GM12878 (cell line): Measurements from ENCODE around the gene TRPV6. TPM values are rescaled to one million over a fixed set of nuclear protein-coding genes. Genes with fewer than 3 reads are reported as not detected.

Source experiments
- CBX5 ChIP-seq: sonication (generic); IDR thresholded peaks from 2 replicates; pipeline ENCODE4 v1.6.1; 2016; ENCODE audit warnings: low read depth, moderate library complexity, mild to moderate bottlenecking, inconsistent platforms
- LARP7 ChIP-seq: fragments of 450-650 bp; IDR thresholded peaks from 2 replicates; pipeline ENCODE4 v1.6.1; 2017; ENCODE audit warnings: mild to moderate bottlenecking
- SP1 ChIP-seq: IDR thresholded peaks from one replicate; pipeline ENCODE4 v1.6.1; 2011; ENCODE audit warnings: low read depth, low read length
- polyA plus RNA-seq, 11 experiments: library from polyadenylated mRNA; depleted of rRNA in 4 of 11; unstranded in 6 of 11; stranded (reverse) in 5 of 11; fragments of >200 nt; fragmentation: Nextera tagmentation in 4 of 11; fragmentation: Illumina TruSeq in 1 of 11; extraction: Ambion mirVana in 4 of 11; extraction: Trizol in 1 of 11; gene quantifications; 1 replicate in 1 of 11; 2 replicates in 10 of 11; pipeline versions ENCODE4 v1.2.1 to v1.2.3, GENCODE V29; 2011 to 2016; ENCODE audit warnings: inconsistent platforms in 2 of 11, missing spikeins in 2 of 11, low read depth in 1 of 11
- total RNA-seq, 4 experiments: library from RNA; depleted of rRNA in 3 of 4; stranded (reverse); fragments of >200 nt in 3 of 4; fragmentation: Illumina TruSeq in 1 of 4; extraction: Trizol in 1 of 4; gene quantifications; 2 replicates each; pipeline versions ENCODE4 v1.2.1 to v1.2.3, GENCODE V29; 2013 to 2021
- TF ChIP-seq, protein P1 (sequence below): fragments of 450-650 bp; formaldehyde crosslinking; IDR thresholded peaks from 2 replicates; pipeline ENCODE4 v1.4.0; 2020; ENCODE audit warnings: mild to moderate bottlenecking, moderate library complexity
- TF ChIP-seq, protein P2 (sequence below): IDR thresholded peaks from 2 replicates; pipeline ENCODE4 v1.6.1; 2012; ENCODE audit warnings: low read depth, low read length, improper control_type of control experiment
- TF ChIP-seq, protein P3 (sequence below): fragments of 450-650 bp; IDR thresholded peaks from 2 replicates; pipeline ENCODE4 v1.6.1; 2018; ENCODE audit warnings: mild to moderate bottlenecking, low read depth, moderate library complexity; ENCODE audit not compliant: partially characterized antibody
- TF ChIP-seq, protein P4 (sequence below): IDR thresholded peaks from 2 replicates; pipeline ENCODE4 v1.6.1; 2012; ENCODE audit warnings: low read depth, low read length, improper control_type of control experiment
- TF ChIP-seq, protein P5 (sequence below): fragments of 450-650 bp; IDR thresholded peaks from 2 replicates; pipeline ENCODE4 v1.6.1; 2016; ENCODE audit warnings: mild to moderate bottlenecking, moderate library complexity, borderline replicate concordance

TRPV6 gene
- total and polyA plus RNA-seq, 10 of the 15 experiments (the other 5 are each of a cell fraction or from before 2014, with no cell fraction given): not detected

DNA sequence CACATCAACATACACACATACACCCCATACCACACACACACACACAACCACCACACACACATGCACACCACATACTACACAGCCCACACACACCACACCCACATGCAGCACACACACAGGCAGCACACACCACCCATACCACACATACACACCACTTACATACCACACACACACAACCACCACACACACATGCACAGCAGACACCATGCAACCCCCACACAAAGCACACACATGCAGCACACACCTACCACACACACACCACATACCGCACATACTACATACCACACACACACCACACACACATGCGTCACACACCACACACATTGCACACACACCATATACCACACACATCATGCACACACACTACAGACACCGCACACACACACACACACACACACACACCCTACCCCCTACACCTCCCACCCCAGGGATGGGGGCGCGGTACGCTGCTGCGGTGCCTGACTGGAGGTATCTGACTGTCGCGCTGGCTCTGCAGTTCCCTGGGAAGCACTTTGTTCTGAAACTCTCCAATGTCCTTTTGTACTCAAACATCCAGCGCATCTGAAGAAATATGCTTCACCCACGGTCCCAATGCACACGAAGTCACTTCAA is 5.4 kb upstream of the TRPV6 start (continued):
- TF ChIP-seq, protein P1, sequence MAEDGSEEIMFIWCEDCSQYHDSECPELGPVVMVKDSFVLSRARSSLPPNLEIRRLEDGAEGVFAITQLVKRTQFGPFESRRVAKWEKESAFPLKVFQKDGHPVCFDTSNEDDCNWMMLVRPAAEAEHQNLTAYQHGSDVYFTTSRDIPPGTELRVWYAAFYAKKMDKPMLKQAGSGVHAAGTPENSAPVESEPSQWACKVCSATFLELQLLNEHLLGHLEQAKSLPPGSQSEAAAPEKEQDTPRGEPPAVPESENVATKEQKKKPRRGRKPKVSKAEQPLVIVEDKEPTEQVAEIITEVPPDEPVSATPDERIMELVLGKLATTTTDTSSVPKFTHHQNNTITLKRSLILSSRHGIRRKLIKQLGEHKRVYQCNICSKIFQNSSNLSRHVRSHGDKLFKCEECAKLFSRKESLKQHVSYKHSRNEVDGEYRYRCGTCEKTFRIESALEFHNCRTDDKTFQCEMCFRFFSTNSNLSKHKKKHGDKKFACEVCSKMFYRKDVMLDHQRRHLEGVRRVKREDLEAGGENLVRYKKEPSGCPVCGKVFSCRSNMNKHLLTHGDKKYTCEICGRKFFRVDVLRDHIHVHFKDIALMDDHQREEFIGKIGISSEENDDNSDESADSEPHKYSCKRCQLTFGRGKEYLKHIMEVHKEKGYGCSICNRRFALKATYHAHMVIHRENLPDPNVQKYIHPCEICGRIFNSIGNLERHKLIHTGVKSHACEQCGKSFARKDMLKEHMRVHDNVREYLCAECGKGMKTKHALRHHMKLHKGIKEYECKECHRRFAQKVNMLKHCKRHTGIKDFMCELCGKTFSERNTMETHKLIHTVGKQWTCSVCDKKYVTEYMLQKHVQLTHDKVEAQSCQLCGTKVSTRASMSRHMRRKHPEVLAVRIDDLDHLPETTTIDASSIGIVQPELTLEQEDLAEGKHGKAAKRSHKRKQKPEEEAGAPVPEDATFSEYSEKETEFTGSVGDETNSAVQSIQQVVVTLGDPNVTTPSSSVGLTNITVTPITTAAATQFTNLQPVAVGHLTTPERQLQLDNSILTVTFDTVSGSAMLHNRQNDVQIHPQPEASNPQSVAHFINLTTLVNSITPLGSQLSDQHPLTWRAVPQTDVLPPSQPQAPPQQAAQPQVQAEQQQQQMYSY: no peak
- TF ChIP-seq, protein P2, sequence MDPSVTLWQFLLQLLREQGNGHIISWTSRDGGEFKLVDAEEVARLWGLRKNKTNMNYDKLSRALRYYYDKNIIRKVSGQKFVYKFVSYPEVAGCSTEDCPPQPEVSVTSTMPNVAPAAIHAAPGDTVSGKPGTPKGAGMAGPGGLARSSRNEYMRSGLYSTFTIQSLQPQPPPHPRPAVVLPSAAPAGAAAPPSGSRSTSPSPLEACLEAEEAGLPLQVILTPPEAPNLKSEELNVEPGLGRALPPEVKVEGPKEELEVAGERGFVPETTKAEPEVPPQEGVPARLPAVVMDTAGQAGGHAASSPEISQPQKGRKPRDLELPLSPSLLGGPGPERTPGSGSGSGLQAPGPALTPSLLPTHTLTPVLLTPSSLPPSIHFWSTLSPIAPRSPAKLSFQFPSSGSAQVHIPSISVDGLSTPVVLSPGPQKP: no peak
- TF ChIP-seq, protein P3, sequence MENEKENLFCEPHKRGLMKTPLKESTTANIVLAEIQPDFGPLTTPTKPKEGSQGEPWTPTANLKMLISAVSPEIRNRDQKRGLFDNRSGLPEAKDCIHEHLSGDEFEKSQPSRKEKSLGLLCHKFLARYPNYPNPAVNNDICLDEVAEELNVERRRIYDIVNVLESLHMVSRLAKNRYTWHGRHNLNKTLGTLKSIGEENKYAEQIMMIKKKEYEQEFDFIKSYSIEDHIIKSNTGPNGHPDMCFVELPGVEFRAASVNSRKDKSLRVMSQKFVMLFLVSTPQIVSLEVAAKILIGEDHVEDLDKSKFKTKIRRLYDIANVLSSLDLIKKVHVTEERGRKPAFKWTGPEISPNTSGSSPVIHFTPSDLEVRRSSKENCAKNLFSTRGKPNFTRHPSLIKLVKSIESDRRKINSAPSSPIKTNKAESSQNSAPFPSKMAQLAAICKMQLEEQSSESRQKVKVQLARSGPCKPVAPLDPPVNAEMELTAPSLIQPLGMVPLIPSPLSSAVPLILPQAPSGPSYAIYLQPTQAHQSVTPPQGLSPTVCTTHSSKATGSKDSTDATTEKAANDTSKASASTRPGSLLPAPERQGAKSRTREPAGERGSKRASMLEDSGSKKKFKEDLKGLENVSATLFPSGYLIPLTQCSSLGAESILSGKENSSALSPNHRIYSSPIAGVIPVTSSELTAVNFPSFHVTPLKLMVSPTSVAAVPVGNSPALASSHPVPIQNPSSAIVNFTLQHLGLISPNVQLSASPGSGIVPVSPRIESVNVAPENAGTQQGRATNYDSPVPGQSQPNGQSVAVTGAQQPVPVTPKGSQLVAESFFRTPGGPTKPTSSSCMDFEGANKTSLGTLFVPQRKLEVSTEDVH: no peak
- TF ChIP-seq, protein P4, sequence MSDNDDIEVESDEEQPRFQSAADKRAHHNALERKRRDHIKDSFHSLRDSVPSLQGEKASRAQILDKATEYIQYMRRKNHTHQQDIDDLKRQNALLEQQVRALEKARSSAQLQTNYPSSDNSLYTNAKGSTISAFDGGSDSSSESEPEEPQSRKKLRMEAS: no peak
- TF ChIP-seq, protein P5, sequence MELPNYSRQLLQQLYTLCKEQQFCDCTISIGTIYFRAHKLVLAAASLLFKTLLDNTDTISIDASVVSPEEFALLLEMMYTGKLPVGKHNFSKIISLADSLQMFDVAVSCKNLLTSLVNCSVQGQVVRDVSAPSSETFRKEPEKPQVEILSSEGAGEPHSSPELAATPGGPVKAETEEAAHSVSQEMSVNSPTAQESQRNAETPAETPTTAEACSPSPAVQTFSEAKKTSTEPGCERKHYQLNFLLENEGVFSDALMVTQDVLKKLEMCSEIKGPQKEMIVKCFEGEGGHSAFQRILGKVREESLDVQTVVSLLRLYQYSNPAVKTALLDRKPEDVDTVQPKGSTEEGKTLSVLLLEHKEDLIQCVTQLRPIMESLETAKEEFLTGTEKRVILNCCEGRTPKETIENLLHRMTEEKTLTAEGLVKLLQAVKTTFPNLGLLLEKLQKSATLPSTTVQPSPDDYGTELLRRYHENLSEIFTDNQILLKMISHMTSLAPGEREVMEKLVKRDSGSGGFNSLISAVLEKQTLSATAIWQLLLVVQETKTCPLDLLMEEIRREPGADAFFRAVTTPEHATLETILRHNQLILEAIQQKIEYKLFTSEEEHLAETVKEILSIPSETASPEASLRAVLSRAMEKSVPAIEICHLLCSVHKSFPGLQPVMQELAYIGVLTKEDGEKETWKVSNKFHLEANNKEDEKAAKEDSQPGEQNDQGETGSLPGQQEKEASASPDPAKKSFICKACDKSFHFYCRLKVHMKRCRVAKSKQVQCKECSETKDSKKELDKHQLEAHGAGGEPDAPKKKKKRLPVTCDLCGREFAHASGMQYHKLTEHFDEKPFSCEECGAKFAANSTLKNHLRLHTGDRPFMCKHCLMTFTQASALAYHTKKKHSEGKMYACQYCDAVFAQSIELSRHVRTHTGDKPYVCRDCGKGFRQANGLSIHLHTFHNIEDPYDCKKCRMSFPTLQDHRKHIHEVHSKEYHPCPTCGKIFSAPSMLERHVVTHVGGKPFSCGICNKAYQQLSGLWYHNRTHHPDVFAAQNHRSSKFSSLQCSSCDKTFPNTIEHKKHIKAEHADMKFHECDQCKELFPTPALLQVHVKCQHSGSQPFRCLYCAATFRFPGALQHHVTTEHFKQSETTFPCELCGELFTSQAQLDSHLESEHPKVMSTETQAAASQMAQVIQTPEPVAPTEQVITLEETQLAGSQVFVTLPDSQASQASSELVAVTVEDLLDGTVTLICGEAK: no peak
- no peak for TF ChIP-seq SP1
- no peak for TF ChIP-seq LARP7
- TF ChIP-seq CBX5: no peak
- TF ChIP-seq, all 136 proteins: peak for 0
